ENCODE data around the gene IFT74.

DNA sequence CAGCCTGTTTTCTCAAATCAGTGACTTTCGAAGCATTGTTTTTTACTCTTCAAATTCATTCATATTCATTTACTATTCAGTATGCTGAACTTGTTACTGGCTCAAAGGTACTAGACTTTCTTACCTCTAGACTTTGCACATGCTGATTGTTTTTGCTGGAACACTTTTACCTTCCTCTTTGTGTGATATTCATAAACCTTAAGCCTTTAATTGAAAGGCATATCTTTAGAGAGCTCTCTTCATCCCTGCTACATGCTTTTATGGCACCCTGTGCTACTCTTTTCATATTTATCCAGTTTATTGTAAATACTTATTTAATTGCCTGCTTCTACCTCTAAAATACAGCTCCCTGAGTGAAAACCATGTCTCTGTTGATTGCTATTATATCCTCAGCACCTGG, 97.9 kb downstream of the IFT74 start:
- TF ChIP-seq, protein P1, sequence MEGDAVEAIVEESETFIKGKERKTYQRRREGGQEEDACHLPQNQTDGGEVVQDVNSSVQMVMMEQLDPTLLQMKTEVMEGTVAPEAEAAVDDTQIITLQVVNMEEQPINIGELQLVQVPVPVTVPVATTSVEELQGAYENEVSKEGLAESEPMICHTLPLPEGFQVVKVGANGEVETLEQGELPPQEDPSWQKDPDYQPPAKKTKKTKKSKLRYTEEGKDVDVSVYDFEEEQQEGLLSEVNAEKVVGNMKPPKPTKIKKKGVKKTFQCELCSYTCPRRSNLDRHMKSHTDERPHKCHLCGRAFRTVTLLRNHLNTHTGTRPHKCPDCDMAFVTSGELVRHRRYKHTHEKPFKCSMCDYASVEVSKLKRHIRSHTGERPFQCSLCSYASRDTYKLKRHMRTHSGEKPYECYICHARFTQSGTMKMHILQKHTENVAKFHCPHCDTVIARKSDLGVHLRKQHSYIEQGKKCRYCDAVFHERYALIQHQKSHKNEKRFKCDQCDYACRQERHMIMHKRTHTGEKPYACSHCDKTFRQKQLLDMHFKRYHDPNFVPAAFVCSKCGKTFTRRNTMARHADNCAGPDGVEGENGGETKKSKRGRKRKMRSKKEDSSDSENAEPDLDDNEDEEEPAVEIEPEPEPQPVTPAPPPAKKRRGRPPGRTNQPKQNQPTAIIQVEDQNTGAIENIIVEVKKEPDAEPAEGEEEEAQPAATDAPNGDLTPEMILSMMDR (conservative IDR thresholded peaks at IDR 0.05 in 1 of 2, IDR thresholded peaks at IDR 0.05 in 1 of 2; ENCODE audit: extremely low read depth in 1 of 2, insufficient read depth in 1 of 2, low read depth in 1 of 2, low read length in 2 of 2): no peak
- TF ChIP-seq EZH2 (IDR thresholded peaks at IDR 0.05; ENCODE audit: borderline replicate concordance, low read length): no peak

Measured in mammary epithelial cell (primary cell).